ENCODE data around the gene PAQR5.
"Not testable (repeated sequence)": the region's sequence is repeated elsewhere in the genome, so short reads cannot be mapped to it uniquely, and the experiment has no call there.

PAQR5 gene

DNA sequence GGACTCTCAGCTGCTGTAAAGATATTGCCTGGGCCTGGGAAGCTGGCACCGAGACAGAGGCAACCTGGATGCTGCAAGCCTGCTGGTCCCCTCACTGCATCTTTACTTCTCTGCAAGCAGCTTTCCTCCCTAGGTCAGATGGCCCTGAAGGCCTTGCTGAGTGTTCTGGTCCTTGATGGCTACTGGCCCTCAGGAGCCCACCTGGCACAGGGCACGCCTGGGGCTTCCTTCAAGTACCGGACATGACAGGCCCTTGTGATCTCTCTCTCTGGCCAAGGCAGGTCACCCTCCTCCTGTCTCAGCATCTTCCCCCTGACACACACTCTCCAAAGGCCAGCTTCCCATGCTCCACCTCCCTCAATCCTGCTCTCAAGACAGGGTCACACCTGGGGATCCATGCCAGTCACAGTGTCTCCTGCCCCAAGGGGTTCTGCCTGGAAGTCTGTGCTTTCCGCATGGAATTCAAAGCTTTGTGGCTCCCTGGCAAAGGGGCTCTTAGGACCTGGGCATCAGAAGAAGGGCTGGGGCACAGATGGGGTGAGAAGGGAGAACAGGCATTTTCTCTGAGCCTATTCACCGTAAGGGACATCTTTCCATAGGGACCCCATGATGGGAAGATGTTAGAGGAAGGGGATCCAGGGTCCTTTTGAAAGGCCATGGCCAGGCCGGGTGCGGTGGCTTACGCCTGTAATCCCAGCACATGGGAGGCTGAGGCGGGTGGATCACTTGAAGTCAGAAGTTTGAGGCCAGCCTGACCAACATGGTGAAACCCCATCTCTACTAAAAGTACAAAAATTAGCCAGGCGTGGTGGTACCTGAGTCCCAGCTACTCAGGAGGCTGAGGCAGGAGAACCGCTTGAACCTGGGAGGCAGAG lies 4.7 kb upstream of the PAQR5 start:
- no peak for DNase-seq

DNA sequence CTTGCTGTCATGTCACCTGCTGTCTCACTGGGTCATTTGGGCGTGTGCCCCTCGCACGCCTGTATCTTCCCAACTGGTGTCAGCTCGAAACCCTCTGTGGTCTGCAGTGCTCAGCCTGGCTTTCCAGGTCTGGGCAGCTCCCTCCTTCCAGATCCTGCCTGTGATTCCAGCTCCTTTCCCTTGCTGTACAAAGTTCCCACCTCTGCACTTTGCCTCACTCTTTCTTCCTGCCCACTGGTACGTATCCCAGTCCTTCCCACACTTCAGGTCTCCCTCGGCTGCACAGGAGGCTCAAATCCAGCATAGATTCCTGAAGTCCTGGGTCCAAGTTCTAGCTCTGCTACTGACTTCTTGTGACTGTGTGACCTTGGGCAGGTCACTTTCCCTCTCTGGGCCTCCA lies 2.1 kb upstream of the PAQR5 start:
- DNase-seq: no peak

DNA sequence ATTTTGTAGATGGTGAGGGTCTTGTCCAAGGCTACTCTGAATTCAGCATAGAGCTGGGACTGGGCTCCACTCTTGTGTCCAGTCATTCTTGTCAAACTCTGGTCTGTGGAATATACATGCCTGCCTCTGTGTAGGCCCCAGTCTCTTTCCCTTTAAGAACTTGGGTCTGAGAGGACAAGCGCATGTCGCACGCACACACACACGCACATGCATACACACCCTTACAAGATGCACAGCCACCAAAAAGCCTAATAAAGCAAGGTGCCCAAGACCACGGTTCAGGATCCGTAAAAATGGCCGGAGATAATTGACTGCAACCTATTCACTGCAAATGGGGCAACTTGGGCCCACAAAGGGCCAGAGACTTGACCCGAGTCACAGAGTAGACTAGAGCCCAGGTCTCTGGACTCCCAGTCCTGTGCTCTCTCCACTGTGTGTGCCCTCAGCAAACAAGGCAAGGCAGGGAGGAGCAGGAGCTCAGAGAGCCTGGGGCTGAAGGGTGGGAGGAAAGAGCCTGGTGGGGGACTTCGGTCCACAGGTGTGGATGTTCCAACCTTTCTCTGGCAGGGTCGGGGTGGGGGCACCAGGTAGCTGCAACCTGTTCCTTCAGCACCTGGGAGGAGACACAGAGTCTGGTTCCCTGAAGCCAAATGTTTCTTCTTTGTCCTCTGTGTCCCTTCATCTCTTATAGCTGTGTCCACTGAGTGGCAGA lies 914 bp upstream of the PAQR5 start:
- DNase-seq: no peak

DNA sequence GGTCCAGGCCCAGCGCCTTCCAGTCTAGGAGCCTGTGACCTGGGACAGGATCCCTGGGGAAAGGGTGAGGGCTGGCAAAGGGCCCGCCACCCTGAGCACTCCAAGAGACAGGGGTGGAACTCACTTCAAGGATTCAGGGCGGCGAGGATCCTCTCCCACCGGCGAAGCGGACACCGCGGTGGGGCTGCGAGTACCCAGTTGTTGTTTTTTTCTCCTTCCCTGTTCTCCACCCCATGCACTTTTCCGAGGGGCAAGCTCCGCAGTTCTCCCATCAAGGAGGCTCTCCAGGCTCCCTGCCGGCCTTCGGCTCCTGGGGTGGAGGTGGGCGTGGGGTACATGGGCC lies 387 bp upstream of the PAQR5 start:
- no peak for DNase-seq

DNA sequence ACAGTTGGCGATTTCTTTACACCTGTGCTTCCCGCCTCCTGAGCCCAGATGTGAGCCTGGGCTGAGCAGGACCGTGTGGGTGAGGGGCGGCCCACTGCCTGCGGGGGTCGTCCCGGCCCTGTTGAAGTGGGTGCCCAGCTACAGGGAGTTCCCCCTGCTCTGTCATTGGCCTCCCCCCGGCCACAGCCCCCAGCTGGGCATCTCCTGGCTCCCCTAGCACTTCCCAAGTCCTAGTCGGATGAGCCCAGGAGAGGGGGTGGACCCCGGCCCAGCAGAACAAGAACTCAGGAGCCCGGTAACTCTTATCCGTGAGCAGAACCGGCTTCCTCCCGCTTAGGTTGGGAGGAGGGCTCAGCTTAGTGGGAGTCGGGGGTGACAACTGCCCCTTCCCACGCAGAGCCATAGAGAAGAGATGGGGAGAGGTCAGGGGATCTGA lies 757 bp downstream of the PAQR5 start:
- DNase-seq: no peak

DNA sequence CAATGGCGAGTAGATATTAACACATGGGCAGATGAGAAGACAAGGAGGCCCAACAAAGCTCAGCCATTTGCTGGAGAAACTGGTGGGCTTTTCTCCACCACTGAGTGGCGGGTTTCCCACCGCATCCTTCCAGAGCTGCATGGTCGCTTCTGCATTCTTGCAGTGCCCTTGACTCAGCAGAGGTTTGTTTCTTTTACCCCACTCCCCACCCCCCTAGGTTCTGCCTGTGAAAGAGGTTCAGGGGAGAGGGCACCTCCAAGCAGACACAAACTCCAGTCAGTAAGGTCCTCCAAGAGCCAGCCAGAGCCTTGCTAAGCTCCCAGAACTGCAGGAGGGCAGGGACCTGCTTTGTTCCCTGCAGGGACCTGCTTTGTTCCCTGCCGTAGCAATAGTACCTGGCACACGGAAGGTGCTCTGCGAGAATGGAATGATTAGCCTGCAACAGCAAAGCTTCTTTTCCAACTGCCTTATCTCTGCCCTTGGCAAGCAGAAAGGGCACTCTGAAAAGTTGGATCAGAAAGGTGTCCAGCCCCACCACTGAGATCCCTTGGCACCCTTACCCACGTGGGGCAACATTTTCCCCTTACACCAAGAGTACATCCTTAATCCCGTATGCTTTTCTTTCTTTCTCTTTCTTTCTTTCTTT lies 1.4 kb downstream of the PAQR5 start:
- DNase-seq: no peak

DNA sequence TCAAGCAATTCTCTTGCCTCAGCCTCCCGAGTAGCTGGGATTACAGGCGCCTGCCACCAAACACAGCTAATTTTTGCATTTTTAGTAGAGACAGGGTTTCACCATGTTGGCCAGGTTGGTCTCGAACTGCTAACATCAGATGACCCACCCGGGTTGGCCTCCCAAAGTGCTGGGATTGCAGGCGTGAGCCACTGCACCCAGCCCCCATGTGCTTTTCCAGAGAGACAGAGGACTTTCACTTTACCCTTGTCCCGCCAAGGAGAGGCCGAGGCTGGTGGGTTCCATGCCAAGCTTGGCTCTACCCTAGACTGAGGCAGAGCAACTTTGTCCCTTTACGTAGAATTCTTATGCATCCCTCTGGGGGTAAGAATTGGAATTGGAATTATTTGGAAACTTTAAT lies 2.4 kb downstream of the PAQR5 start:
- not testable (repeated sequence) for DNase-seq

DNA sequence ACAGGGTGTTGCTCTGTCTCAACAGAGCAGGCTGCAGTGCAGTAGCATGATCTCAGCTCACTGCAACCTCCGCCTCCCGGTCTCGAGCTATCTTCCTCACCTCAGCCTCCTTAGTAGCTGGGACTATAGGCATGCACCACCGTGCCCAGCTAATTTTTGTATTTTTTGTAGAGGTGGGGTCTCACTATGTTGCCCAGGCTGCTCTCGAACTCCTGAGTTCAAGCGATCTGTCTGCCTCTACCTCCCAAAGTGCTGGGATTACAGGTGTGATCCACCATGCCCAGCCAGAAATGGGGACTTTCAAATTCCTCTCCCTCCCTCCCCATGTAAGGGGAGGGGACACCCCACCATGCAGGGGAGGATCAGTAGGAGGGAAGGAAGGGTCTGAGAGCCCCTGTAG lies 3.4 kb downstream of the PAQR5 start:
- DNase-seq: not testable (repeated sequence)

DNA sequence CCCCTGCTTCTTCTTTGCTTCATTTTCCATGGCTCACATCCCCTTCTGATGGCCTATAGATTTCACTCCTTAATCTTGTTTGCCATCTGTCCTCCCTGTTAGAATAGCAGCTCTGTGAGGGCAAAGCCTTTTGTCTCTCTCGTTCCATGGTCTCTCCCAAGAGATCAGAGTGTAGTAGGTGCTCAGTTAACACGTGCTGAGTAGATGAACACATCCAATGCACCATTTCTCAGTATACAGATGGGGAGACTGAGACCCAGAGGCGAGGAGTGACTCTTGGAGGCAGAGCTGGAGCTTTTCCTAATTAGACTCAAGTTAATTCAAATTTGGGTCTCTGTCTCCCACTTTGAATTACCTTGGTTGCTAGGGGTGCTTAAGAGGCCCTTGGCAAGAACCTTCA lies 4.2 kb downstream of the PAQR5 start:
- no peak for DNase-seq

DNA sequence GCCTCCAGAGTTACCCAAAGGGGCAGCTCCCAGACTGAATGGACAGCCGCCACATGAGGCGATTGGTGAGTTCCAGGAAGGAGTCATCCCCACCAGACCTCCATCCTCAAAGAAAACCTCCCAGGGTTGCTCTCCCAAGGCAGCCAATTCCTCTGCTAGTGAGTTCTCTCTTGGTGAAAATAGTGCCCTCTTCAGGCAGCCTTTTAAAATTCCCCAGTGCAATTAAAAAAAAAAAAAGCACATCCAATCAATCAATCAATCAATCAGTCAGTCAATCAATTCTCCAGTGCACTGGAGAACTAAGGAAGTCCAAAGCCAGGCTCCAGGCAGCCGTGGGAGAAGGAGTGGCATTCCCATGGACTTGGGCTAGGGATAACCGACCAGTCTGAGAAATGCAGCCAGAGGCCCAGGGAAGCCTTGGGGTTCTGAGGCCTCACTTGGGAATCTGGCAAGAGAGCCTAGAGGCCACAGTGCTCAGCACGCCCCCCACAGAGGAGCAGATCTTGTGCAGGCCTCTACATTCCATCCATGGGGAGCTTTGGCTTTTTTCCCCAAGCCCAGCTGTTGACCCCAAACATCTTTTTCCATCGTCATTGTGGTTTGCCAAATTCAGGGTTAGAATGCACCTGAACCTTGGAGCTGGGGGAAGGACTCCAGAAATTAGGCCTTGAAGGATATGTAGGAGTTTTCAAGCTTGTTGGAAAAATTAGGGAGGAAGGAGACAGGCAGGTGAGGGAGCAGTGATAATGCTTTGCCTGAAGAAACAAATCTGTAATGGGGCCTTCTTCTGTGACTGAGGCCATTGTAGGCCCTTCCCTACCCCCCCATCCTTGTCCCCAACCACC lies 4.8 kb downstream of the PAQR5 start:
- no peak for DNase-seq

DNA sequence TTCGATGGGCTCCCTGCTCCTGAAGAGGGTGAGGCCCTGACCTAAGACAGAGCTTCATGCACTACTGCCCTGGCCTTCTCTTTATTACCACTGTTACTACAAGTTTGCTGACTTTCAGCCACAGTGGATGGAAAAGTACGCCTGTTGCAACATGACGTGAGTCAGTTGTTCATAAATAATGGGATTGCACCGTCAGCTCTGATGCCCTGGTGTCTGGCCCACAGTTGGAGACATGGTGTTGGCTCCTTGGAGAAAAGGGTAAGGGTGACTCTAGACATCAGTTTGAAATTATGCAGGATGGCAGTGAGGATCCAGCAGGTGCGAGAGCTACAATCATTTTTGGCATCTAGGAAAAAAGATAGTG lies 5.5 kb downstream of the PAQR5 start:
- DNase-seq: no peak

DNA sequence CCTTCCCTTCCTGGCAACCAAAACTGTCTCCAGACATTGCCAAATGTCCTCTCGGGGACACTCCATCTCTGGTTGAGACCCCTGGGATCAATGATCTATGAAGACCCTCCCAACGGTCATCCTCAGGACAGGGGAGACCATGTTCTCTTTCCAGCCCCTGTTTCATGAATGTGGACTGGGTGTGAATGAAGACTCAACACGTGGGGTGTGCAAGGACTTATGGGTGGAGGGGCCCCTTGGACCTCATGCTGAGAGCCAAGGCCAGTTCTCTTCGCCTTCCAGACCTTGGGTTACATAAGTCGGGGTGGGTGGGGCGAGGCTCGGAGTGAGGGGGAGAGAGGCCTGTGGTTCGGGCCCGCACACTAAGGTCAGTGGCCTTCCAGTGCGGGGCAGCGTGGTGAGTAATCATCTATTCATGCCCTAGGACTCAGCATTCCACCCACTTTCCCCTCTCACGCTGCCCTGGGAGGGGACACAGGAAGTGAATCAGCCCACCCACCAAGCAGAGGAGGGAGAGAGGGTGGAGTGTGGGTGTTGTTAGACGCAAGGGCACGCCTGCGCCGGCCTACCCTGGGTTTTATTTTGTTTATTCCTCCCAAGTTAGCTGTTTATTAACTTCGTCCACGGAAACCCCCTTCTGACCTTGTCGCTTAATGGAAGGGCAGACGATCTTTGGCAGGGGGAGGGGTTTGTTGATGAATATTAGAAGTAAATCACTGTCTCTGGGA lies 6.7 kb downstream of the PAQR5 start:
- DNase-seq: no peak

DNA sequence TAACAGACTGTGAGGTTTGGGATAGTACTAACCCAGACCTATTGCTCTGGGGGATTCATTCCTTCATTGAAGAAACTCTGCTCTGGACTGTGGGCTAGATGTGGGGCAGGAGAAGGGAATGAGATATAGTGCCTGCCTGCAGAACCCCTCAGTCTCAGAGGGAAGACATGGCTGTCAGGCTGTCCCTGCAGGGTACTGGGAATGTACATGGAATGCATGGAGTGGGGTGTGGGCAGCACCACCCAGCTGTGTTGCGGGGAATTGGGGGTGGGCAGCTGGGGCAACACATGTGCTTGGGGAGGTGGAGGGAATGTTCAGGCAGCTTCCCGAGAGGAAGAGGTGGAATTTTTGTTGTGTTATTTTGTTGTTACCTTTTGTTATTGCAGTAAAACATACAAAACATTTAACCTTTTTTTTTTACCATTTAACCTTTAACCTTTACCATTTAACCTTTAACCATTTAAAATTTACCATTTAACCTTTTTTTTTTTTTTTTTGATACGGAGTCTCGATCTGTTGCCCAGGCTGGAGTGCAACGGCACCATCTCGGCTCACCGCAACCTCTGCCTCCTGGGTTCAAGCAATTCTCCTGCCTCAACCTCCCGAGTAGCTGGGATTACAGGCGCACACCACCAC lies 7.3 kb downstream of the PAQR5 start:
- no peak for DNase-seq

DNA sequence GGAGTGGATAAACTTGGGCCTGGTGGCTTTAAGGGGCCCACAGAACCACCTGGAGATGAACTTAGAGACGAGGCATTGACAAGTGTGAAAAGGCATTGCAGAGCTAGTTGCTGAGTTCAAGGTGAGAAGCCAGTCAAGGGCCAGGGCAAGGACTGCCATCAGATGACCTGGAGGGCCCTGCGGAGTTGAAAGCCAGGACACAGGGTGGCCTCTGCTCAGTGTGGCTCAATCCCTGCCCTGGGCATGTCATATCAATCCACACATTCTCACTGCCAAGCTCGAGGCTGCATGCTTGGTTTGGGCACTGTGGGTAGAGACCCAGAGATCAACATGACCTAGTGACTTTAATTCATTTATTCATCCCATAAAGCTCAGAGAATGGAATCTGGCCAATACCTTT lies 9.2 kb downstream of the PAQR5 start:
- DNase-seq: no peak

DNA sequence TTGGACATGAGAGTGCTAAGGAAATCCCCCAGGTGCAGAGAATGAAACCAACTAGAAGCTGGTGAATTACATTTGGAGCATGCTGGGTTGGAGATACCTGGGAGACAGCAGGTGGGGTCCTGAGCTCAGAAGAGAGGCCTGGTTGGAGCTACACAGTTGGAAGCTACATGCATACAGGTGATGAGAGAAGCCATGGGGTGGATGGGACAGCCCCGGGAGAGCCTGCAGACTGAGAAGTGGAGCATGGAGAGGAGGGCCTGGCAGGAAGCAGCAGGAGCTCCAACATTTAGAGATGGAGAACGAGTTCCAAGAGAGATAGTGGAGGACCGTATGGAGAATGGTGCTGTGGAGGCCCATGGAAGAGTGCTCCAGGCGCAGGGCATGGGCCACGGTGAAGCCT lies 10.2 kb downstream of the PAQR5 start:
- no peak for DNase-seq

DNA sequence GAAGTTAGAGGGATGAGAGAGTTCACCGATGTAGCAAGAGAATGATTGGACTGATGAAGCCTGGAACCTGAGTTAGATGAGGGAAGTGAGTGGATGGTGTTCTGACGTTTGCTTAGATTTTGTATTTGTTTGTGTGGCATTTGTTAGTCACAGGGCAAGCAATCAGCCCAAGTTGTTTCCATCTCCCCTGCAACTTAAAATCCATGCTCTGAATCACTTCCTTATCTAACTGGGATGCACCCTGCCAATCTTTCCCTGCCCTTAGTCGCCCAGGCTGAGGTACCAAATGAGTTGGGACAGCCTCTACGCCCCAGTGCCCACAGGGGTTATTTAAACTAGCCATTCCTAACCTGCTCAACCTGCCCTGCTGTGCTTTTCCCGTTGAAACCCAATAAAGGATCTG lies 12.6 kb downstream of the PAQR5 start:
- no peak for DNase-seq

DNA sequence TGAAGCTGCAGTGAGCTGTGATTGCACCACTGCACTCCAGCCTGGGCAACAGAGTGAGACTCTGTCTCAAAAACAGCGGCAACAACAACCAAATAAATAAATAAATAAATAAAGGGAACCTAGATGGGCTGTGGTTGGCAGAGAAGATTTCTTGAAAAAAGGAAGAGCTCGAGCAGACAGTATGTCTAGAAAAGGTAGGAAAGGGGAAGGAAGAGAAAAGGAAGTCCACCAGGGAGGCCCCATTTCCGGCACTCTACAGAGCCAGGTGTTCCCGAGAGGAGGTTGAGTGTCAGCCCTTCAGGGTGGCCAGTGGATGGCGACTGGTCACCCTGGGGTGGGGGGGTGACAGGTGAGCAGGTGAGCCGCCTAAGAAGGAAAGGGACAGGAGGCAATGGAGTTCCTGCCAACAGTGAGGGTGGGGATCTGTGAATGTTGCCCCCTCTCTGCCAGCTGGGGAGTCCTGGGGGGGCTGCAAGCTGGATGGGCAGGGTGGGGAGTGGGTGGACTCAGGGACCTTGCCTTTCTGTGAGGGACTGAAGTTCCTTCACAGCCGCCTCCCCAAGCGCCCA lies 14.8 kb downstream of the PAQR5 start:
- DNase-seq: no peak

DNA sequence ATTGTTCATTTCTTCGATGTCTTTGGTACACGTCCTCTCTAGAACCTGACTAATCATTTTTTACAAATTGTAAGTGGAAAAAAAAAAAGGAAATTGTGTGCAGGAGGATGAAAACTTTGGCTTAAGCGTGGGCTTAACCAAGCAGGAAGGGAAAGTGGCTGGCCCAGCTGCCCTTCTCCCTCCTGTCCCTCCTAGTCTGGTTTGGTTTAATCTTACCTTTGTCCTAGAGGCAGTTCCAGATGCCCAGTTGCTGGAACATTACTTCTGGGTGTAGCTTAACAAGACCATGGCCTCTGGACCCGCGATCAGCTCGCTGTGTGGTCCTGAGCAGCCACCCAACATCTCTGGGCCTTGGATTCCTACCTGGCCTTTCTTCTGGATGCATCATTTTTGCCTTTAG lies 15.4 kb downstream of the PAQR5 start:
- DNase-seq: no peak

DNA sequence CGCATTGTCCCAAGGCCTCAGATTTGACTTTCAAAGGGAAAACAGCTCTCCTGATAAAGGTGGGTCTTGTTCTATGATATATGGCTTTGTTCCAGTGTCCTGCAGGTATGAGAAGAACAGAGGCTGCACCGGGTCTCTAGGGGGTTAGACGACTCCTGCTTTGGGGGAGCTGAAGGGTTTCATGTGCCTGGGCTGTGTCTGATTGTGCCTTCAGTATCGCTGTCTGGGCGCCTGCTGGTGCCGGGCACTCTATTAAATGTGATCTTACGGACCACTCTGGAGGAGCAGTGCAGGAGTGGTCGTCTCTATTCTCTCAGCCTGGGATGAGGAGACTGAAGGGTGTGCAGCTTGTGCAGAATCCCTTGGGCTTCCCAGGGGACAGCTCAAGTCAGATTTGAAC lies 16.0 kb downstream of the PAQR5 start:
- DNase-seq: no peak

DNA sequence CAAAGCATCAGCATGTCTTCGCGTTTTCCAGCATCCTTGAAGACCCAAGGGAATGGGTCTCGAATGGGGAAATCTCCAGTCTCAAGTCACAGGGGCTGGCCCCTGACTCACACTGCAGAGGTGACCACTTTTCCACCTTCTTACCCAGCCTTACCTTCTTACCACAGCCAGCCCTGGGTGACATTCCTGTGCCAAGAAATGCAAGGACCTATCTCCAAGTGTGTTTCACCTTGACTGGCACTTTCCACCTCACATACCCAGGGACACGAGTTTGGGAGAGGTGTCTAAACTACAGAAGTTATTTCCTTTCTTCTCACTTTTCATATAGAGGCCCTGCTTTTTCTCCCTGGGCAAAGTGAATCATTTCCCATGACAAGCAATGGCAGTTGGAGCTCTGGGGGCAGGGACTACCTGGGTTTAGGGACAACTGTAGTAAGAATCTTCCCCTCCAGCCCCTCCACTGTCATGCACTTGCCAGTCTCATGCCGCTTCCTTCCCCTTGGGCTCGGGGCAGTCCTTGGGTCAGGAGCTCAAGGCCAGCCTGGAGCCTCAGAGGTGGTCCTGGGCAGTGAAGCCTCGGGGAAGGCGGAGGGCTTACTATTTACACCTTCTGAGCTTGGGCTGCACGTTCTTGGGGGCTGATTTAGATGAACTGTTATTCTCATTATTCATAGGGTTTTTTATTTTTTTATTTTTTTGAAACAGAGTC lies 16.8 kb downstream of the PAQR5 start:
- no peak for DNase-seq

DNA sequence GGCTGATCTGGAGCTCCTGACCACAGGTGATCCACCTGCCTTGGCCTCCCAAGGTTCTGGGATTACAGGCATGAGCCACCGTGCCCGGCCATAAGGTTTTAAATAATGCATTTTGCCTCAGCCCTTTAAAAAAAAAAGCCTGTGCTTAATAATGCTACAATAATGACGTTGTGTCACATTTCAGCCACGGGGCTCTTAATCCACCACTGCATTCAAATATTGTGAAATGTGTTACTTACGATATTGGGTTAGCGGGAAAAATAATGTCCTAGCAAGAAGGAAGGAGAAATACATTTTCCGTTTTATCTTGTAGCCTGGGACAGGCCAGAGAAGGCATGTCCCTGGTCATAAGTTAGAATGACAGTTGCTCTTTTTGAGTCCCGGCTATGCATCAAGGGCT lies 17.6 kb downstream of the PAQR5 start:
- no peak for DNase-seq

Measured in NCI-H1436 treated with DMSO at 0.1 percent for 48 hours (cell line).